ENCODE results near the gene CCDC107. TPM values are rescaled to one million over a fixed set of nuclear protein-coding genes. Genes with fewer than 3 reads are reported as not detected.
"Not testable (repeated sequence)": the region's sequence is repeated elsewhere in the genome, so short reads cannot be mapped to it uniquely, and the experiment has no call there.

The CCDC107 gene
- total RNA-seq, 4 donors from 2014 or later, result 5.0 to 13.2 (median 9.6) TPM

DNA sequence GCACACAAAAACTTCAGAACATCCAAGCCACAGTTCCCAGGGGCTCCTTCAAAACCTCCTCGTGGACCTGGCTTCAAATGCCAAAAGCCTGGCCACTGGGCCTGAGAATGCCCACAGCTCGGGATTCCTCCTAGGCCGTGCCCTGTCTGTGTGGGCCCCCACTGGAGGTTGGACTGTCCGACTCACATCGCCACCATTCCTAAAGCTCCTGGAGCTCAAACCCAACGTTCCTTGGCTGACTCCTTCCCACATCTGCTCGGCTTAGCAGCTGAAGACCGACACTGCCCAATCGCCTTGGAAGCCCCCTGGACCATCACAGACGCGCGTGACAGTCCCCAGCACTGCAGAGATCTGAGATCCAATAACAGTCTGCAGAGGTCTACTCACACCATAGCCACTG is 15.0 kb upstream of the CCDC107 start:
- WGBS, result 97% methylated on average over 11 of the region's 12 CpGs
- H3K36me3 ChIP-seq, result no peaks in the 10 kb centered on the region
- no peaks in the 10 kb centered on the region for H3K9me3 ChIP-seq
- no peaks in the 10 kb centered on the region for H3K27me3 ChIP-seq
- H3K4me1 ChIP-seq, result peaks cover 28% of the 10 kb centered on the region
- H3K27ac ChIP-seq, result no peak overlapping the region
- no peak for TF ChIP-seq POLR2AphosphoS5 (IDR thresholded peaks at IDR 0.05)
- no peak for TF ChIP-seq POLR2A (IDR thresholded peaks at IDR 0.05)
- TF ChIP-seq, protein P1, sequence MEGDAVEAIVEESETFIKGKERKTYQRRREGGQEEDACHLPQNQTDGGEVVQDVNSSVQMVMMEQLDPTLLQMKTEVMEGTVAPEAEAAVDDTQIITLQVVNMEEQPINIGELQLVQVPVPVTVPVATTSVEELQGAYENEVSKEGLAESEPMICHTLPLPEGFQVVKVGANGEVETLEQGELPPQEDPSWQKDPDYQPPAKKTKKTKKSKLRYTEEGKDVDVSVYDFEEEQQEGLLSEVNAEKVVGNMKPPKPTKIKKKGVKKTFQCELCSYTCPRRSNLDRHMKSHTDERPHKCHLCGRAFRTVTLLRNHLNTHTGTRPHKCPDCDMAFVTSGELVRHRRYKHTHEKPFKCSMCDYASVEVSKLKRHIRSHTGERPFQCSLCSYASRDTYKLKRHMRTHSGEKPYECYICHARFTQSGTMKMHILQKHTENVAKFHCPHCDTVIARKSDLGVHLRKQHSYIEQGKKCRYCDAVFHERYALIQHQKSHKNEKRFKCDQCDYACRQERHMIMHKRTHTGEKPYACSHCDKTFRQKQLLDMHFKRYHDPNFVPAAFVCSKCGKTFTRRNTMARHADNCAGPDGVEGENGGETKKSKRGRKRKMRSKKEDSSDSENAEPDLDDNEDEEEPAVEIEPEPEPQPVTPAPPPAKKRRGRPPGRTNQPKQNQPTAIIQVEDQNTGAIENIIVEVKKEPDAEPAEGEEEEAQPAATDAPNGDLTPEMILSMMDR (IDR thresholded peaks at IDR 0.05), result no peak
- no peak for TF ChIP-seq EP300 (IDR thresholded peaks at IDR 0.05)
- H3K4me3 ChIP-seq, result no peak overlapping the region
- peak in 1 of 2 donors; percentile 43 for DNase-seq (ENCODE audit: low spot score in 2 of 2)

- H3K36me3 ChIP-seq, H3K9me3 ChIP-seq, H3K27me3 ChIP-seq: not testable (repeated sequence)
- peak in 1 of 2 donors; percentile 52 for DNase-seq (ENCODE audit: low spot score in 2 of 2)
- Histone ChIP-seq H3K27ac (peak overlapping the region; percentile 90), H3K4me1 (peaks cover 40% of the 10 kb centered on the region), H3K4me3 (peak overlapping the region; percentile 64)
- WGBS, result 48% methylated on average over 10 of the region's 10 CpGs
Observed at GRCh38 chr9:35645736-35646135, 12.4 kb upstream of the CCDC107 start.

DNA sequence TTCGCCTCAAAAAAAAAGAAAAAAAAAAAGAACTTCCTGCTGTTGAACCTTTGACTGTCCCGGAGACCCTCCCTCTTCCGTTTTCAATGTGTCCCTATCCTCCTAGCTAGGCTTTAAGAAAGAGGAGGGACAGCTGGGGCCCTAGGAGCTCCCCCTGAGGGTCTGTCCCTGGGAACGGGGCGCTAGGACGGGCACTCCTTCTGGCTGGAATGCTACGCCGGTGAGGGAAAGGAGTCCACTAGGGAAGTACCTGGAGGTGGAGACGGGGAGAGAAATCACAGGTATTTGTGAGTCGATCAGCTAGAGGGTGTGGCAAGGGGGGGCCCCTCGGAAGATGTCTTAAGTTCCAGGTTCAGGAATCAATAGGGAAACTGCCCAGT is 11.9 kb upstream of the CCDC107 start:
- TF ChIP-seq POLR2AphosphoS5 (IDR thresholded peaks at IDR 0.05) (no peak), POLR2A (IDR thresholded peaks at IDR 0.05) (no peak), EP300 (IDR thresholded peaks at IDR 0.05) (no peak)
- TF ChIP-seq, protein P1 (IDR thresholded peaks at IDR 0.05), result no peak
- Histone ChIP-seq H3K27ac (peak overlapping the region; percentile 90), H3K27me3 (no peaks in the 10 kb centered on the region), H3K9me3 (no peaks in the 10 kb centered on the region), H3K4me1 (peaks cover 40% of the 10 kb centered on the region), H3K36me3 (no peaks in the 10 kb centered on the region), H3K4me3 (peak overlapping the region; percentile 64)
- 2% methylated on average over 11 of the region's 11 CpGs for WGBS
- peak in 1 of 2 donors; percentile 72 for DNase-seq (ENCODE audit: low spot score in 2 of 2)

DNA sequence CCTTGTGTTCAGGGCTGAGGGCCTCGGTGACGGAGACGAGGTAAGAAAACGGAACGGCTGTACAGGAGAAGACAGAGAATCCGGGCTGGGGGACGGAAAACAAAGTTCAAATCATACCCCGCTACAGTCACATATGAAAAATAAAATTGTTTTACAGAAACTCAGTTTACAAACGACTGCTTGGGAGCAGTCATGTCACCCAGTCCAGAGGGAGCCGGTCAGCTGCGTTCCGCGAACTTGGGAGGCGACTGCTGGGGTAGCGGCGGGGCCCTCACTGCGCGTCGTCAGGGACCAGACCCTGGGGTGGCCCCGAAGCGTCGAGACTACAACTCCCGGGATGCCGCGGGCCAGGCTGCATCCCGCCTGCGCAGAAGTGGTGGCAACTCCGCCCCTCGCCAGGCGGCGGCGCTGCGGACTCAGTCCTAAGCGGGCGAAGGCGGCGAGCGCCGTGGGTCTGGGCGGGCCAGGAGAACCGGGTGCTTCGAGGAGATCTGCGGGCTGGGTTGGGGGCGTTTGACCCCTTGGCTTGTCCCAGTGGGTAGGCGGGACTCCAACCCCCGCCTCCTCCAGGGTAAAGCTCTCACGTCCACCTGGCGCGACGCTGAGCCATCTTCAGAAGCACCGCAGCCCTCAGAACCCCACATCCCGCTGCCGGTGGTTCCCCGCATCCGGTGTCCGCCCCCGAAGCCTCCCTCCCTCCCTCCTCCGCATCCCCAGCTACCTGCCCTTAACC is 11.4 kb upstream of the CCDC107 start:
- H3K4me1 ChIP-seq, result peaks cover 40% of the 10 kb centered on the region
- H3K27ac ChIP-seq, result peak overlapping the region; percentile 90
- no peaks in the 10 kb centered on the region for H3K36me3 ChIP-seq
- no peaks in the 10 kb centered on the region for H3K9me3 ChIP-seq
- H3K27me3 ChIP-seq, result no peaks in the 10 kb centered on the region
- TF ChIP-seq POLR2AphosphoS5 (IDR thresholded peaks at IDR 0.05) (peak; percentile 37 to 79 (median 66)), EP300 (IDR thresholded peaks at IDR 0.05) (no peak), POLR2A (IDR thresholded peaks at IDR 0.05) (peak; percentile 33 to 94)
- TF ChIP-seq, protein P1 (IDR thresholded peaks at IDR 0.05), result peak; percentile 89 to 97
- peak; percentile 95 to 96 for DNase-seq (ENCODE audit: low spot score in 2 of 2)
- H3K4me3 ChIP-seq, result peak overlapping the region; percentile 64
- WGBS, result 2% methylated on average over 16 of the region's 58 CpGs

GRCh38 chr9:35649431-35650340 is 8.4 kb upstream of the CCDC107 start:
- Histone ChIP-seq H3K27ac (no peak overlapping the region), H3K36me3 (no peaks in the 10 kb centered on the region), H3K4me3 (peak overlapping the region; percentile 9), H3K4me1 (peaks cover 43% of the 10 kb centered on the region), H3K9me3 (no peaks in the 10 kb centered on the region), H3K27me3 (no peaks in the 10 kb centered on the region)
- DNase-seq (ENCODE audit: low spot score in 2 of 2), result peak in 1 of 2 donors; percentile 70
- WGBS, result 50% methylated on average over 12 of the region's 26 CpGs
- TF ChIP-seq, protein P1 (IDR thresholded peaks at IDR 0.05), result no peak
- no peak for TF ChIP-seq POLR2A (IDR thresholded peaks at IDR 0.05)
- TF ChIP-seq POLR2AphosphoS5 (IDR thresholded peaks at IDR 0.05), result no peak
- TF ChIP-seq EP300 (IDR thresholded peaks at IDR 0.05), result no peak

Measured in suprapubic skin (tissue), 4 donors.